Activated naive CD4-positive, alpha-beta T cell treated with anti-CD3 and anti-CD28 coated beads, Interleukin-2, amount 50 U/mL, for 72 hours (primary cell): ENCODE data around the gene CLDN6. TPM values are rescaled to one million over a fixed set of nuclear protein-coding genes. Genes with fewer than 3 reads are reported as not detected.

ENCODE experiments used
- ATAC-seq, 2 donors: fragments of 150-1000 bp; cut with Tn5 transposase; 2 replicates each; pipeline ENCODE4 v1.10.0; 2021; ENCODE audit warnings: mild to moderate bottlenecking in 2 of 2, moderate library complexity in 2 of 2
- DNase-seq, 2 donors: peaks; one replicate each; pipeline ENCODE4 v3.0.0; 2021 to 2022; ENCODE audit warnings: low spot score in 2 of 2
- H3K27ac Mint-ChIP-seq, 2 donors: one replicate each; pipeline ENCODE4 v1.8.0; 2022; ENCODE audit warnings: mild to moderate bottlenecking in 2 of 2, mixed read lengths in 2 of 2
- H3K36me3 Mint-ChIP-seq, 2 donors: one replicate each; pipeline ENCODE4 v1.8.0; 2022; ENCODE audit warnings: mixed read lengths in 2 of 2
- H3K9me3 Mint-ChIP-seq, 2 donors: one replicate each; pipeline ENCODE4 v1.8.0; 2022; ENCODE audit warnings: mixed read lengths in 2 of 2
- total RNA-seq, 2 donors: library from RNA; stranded (reverse); gene quantifications; one replicate each; pipeline ENCODE4 v1.2.3, GENCODE V29; 2022

The CLDN6 gene
- total RNA-seq, 2 donors from 2014 or later: not detected

- Mint-ChIP-seq H3K9me3 (no peaks in the 10 kb centered on the region), H3K36me3 (no peaks in the 10 kb centered on the region), H3K27ac (no peak overlapping the region)
- ATAC-seq: no peak
- no peak for DNase-seq
These were observed 30.1 kb downstream of the CLDN6 start for GRCh38 chr16:2987833-2988232.

- Mint-ChIP-seq H3K36me3 (no peaks in the 10 kb centered on the region), H3K27ac (no peak overlapping the region), H3K9me3 (no peaks in the 10 kb centered on the region)
- DNase-seq (no peak), ATAC-seq (no peak)
These were observed 30.7 kb downstream of the CLDN6 start for GRCh38 chr16:2987286-2987685.

DNA sequence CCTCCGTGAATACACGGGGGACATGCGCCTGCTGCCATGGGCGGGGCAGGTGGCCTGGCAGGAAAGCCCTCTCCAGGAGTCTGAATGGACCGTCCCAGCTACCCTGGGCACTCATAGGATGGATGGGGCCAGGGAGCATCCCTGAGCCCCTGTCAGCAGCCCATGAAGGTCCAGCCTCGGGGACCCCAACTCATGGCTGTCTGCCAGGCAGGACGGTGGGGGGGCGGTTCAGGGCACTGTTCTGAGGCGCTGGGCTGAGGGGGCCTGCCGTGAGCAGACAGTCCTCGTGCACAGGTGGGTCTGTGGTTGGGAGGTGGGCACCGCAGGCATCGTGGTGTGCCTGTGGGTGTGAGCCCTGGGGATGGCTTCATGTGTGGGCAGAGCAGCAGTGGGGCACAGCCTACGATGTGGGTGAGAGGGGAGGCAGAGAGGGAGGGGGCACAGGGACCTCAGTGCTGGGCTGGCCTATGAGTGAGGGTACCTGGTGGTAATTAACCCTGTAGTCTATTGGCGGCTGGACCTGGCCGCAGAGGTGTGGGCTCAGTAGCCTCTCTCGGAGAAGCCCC, 31.3 kb downstream of the CLDN6 start:
- ATAC-seq: no peak

GRCh38 chr16:2985893-2986355, 32.1 kb downstream of the CLDN6 start:
- DNase-seq: no peak
- Mint-ChIP-seq H3K36me3 (no peaks in the 10 kb centered on the region), H3K27ac (no peak overlapping the region), H3K9me3 (no peaks in the 10 kb centered on the region)
- no peak for ATAC-seq

More for the DNA sequence above, 31.3 kb downstream of the CLDN6 start:
- Mint-ChIP-seq H3K36me3 (no peaks in the 10 kb centered on the region), H3K27ac (no peak overlapping the region), H3K9me3 (no peaks in the 10 kb centered on the region)
- DNase-seq: no peak

DNA sequence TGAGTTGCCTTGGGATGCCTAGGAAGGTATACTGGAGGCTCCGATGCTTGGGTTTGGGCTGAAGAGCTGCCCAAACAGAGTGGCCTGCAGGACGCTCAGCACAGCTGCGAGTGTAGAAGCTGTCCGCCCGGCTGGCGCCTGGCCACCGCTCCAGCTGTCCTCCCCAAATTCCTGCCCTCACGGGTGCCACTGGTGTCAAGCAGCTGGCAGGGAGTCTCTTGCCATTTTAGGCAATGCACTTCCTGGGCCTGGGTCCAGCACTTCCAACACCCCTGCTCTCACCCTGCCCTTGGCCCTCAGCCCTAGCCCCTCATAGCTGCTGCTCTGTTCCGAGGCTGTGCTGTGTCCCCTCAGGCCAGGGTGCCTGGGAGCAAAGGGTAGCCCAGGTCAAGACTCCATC, 32.5 kb downstream of the CLDN6 start:
- Mint-ChIP-seq H3K27ac (no peak overlapping the region), H3K36me3 (no peaks in the 10 kb centered on the region), H3K9me3 (no peaks in the 10 kb centered on the region)
- DNase-seq (no peak), ATAC-seq (no peak)

DNA sequence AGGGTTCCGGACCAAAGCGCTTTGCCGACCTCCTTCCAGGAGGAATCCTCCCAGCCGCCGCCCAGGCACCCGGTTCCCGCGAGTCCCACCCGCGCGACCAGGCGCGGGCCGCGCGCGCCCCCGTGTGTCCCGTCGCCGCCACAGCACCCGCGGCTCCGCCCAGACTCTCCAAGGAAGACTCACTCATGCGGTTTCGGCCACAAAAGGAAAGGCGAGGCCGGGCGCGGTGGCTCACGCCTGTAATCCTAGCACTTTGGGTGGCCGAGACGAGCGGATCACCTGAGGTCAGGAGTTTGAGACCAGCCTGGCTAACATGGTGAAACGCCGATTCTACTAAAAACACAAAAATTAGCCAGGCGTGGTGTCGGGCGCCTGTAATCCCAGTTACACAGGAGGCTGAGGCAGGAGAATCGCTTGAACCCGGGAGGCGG, 34.3 kb downstream of the CLDN6 start:
- Mint-ChIP-seq H3K36me3 (peaks cover 6 to 7% of the 10 kb centered on the region in 2 donors), H3K27ac (no peak overlapping the region), H3K9me3 (no peaks in the 10 kb centered on the region)
- ATAC-seq (peak; percentile 62 to 68), DNase-seq (peak; percentile 75 to 84)

GRCh38 chr16:2982402-2982801, 35.6 kb downstream of the CLDN6 start:
- ATAC-seq: no peak
- Mint-ChIP-seq H3K27ac (no peak overlapping the region), H3K9me3 (no peaks in the 10 kb centered on the region), H3K36me3 (peaks cover 12 to 13% of the 10 kb centered on the region in 2 donors)
- DNase-seq: no peak

DNA sequence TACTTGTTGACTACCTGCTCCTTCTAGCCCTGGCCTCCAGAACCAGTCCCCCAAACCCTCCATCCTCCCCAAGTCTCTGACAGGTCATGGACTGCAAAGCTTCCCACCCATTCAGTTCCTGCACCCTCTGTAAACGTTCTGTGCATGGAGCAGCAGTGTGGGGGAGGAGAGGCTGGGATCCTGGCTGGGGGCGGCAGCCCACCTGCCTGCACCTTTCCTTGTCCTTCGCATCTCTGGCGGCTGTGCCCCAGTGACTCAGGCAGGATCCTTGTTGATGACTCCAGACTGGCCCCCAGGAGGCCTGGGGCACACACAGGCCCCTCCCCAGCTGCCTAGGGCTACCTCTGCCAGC, 36.1 kb downstream of the CLDN6 start:
- ATAC-seq (no peak), DNase-seq (no peak)
- H3K9me3 Mint-ChIP-seq: no peaks in the 10 kb centered on the region
- peak overlapping the region in 1 of 2 donors; percentile 26 for H3K27ac Mint-ChIP-seq
- peaks cover 12 to 13% of the 10 kb centered on the region in 2 donors for H3K36me3 Mint-ChIP-seq

DNA sequence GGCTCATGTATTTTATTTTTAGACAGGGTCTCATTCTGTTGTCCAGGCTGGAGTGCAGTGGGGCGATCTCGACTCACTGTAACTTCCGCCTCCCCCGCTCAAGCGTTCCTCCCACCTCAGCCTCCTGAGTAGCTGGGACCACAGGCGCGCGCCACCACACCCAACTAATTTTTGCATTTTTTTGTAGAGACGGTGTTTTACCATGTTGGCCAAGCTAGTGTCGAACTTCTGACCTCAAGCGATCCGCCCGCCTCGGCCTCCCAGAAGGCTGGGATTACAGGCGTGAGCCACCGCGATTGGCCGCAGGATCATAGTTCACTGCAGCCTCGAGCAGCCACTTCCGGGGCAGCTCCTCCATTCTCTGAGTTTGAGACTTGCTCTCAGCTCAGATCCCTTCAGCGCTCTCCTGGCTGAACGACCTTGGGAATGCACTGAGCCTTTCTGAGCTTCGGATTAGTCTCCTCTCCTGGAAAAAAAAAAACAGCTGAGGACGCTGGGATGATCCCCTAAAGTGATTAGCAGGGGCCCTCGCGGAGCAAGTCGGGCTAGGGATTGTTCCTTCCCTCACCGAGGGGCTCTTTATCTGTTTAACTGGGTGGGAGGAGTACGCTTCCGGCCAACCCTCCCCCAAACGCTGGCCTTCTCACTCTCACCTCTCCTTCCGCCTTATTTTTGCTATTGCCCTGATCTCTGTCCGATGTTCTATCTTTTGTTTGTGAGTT, 36.6 kb downstream of the CLDN6 start:
- Mint-ChIP-seq H3K9me3 (no peaks in the 10 kb centered on the region), H3K36me3 (peaks cover 12 to 13% of the 10 kb centered on the region in 2 donors), H3K27ac (peak overlapping the region; percentile 86 to 89)
- no peak for ATAC-seq
- no peak for DNase-seq

DNA sequence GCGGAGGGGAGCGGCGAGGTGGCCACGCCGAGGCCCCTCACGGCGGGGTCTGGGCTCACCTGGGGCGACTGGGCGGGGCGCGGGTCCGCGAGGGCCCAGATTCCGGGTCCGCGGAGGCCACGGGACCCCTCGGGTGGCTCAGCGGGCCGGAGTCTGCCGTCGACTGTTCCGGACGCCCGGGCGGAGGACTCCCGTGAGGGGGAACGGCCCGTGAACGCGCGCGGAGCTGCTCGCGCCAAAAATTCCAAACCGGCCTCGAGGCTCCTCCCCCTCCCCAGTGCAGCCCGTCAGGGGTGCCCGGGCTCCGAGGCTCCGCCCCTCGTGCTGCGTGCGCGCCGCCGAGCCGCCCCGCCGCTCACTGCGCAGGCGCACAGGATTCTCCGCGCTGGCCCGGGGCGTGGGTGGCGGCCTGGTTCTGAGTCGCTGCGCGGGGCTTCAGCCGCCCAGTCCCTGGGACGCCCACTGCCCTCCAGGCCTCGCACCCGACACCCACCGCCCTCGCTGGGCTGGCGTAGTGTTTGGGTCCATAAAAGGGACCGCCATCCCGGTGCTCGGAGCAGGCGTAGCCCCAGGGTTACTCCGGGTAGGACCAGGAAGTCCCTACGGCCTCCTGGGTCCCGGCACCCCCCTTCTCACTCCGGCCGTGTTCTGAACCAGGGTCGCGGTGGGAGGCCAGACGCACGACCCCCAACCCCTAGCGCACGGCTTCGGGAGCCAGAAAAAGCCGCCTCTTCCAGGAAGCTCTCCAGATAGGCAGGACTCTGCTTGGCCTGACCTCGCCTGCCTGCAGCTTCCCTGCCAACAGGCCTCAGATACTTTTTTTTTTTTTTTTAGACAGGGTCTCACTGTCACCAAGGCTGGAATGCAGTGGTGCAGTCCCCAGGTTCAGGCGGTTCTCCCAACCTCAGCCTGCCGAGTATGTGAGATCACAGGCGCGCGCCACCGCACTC, 37.5 kb downstream of the CLDN6 start, which contains the start of gene PKMYT1:
PKMYT1 (minus strand) TSS at position 220 of the 950 bp plus-strand sequence. CDS start 789 bp downstream, outside the sequence.
- Mint-ChIP-seq H3K9me3 (no peaks in the 10 kb centered on the region), H3K36me3 (peaks cover 19 to 20% of the 10 kb centered on the region in 2 donors), H3K27ac (peak within 1 kb of the TSS; percentile 86 to 89)
- peak; percentile 83 to 87 for ATAC-seq
- DNase-seq: peak; percentile 98

- peak overlapping the region; percentile 86 to 89 for H3K27ac Mint-ChIP-seq
- DNase-seq: no peak
These were observed 38.2 kb downstream of the CLDN6 start for GRCh38 chr16:2979669-2980226.

DNA sequence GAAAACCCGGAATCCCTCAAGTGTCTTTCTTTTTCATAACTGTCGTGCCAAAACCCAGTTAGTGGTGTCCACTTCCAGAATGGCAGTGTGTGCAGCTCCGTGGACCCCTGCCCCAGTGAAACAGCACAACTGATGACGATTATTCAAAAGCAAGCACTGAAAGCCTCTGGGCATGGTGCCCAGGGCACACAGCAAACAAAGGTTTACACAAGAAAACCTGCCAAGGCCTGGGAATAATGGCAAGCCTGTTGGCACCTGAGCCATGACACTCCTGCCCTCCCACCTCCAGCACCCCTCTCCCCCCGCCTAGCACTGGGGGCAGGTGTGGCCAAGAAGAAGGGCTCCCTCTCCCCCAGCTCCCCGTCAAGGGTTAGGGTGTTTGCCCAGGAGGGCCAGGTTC, 40.5 kb downstream of the CLDN6 start:
- Mint-ChIP-seq H3K9me3 (no peaks in the 10 kb centered on the region), H3K27ac (peak overlapping the region in 1 of 2 donors; percentile 56)

More at GRCh38 chr16:2979669-2980226, 38.2 kb downstream of the CLDN6 start:
- ATAC-seq: peak; percentile 12 to 38
- H3K9me3 Mint-ChIP-seq: no peaks in the 10 kb centered on the region
- H3K36me3 Mint-ChIP-seq: peaks cover 19 to 20% of the 10 kb centered on the region in 2 donors

GRCh38 chr16:2976673-2977072, 41.3 kb downstream of the CLDN6 start:
- no peak overlapping the region for H3K27ac Mint-ChIP-seq
- H3K36me3 Mint-ChIP-seq: peaks cover 19 to 28% of the 10 kb centered on the region in 2 donors
- ATAC-seq (no peak), DNase-seq (no peak)
- no peaks in the 10 kb centered on the region for H3K9me3 Mint-ChIP-seq

More for the DNA sequence above, 40.5 kb downstream of the CLDN6 start:
- DNase-seq: no peak
- peaks cover 19 to 23% of the 10 kb centered on the region in 2 donors for H3K36me3 Mint-ChIP-seq
- ATAC-seq: no peak

GRCh38 chr16:2976201-2976600, 41.8 kb downstream of the CLDN6 start:
- no peak overlapping the region for H3K27ac Mint-ChIP-seq
- ATAC-seq (no peak), DNase-seq (no peak)
- peaks cover 19 to 28% of the 10 kb centered on the region in 2 donors for H3K36me3 Mint-ChIP-seq
- no peaks in the 10 kb centered on the region for H3K9me3 Mint-ChIP-seq

DNA sequence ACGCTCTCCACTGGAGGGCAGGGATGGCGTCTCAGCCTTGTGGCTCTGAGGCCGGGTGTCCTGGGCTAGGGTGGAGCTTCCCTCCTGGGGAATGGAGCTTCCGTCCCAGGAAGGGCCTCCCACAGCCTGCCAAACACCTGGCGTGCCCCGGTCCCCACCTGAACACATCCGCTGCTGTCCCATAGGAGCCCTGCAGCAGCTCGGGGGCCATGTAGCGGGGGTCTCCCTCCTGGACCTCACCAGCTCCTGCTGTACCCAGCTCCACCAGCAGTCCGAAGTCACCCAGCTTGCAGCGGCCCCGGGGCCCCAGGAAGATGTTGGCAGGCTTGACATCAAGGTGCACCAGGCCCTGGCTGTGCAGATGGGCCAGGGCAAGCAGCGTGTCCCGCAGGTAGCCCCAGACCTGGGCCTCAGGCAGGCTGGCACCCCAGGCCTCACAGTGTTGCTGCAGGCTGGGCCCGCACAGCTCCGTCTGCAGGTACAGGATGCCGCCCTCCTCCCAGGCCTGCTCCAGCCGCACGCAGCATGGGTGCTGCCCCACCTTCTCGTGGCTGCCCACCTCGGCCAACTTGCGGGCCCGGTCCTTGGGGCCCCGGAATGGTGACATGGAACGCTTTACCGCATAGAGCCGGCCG, 42.7 kb downstream of the CLDN6 start:
- peaks cover 19 to 37% of the 10 kb centered on the region in 2 donors for H3K36me3 Mint-ChIP-seq
- ATAC-seq (no peak), DNase-seq (no peak)
- H3K27ac Mint-ChIP-seq: no peak overlapping the region
- no peaks in the 10 kb centered on the region for H3K9me3 Mint-ChIP-seq
